ENCODE measurements around the gene B9D1. TPM values are rescaled to one million over a fixed set of nuclear protein-coding genes. Genes with fewer than 3 reads are reported as not detected.

The B9D1 gene
- total RNA-seq, 2 donors from 2014 or later: 37.7 to 42.8 TPM

DNA sequence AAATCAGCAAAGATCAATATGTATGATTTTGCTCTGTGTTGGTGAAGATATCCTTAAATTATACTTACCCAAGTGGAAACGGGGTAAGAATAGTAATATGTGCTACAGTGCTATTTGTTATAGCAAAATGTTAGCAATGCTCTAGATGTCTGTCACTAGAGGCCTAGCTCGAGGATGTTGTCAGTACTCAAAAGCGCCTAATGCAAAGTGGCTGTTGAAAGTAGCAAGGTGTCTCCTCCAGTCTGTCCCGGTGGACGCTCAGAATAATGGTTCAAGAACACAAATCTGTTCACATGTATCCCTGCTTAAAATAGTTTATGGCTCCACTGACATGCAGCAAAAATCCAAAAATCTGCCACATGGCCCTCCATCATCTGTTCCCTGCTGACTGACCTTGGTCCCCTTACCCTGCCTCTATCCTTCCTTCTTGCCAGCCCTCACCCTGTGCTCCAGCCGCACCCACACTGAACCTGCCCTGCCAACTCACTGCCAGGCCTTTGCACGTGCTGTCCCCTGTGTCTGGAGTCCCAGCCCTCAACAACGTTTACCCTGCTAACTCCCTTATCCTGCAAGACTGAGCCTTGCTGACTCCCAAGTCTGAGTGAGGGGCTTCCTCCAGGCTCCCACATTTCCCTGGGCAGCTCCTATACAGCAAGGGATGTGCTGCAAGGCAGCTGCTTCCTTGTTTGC is 38.9 kb upstream of the B9D1 start:
- TF ChIP-seq, protein P1, sequence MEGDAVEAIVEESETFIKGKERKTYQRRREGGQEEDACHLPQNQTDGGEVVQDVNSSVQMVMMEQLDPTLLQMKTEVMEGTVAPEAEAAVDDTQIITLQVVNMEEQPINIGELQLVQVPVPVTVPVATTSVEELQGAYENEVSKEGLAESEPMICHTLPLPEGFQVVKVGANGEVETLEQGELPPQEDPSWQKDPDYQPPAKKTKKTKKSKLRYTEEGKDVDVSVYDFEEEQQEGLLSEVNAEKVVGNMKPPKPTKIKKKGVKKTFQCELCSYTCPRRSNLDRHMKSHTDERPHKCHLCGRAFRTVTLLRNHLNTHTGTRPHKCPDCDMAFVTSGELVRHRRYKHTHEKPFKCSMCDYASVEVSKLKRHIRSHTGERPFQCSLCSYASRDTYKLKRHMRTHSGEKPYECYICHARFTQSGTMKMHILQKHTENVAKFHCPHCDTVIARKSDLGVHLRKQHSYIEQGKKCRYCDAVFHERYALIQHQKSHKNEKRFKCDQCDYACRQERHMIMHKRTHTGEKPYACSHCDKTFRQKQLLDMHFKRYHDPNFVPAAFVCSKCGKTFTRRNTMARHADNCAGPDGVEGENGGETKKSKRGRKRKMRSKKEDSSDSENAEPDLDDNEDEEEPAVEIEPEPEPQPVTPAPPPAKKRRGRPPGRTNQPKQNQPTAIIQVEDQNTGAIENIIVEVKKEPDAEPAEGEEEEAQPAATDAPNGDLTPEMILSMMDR (conservative IDR thresholded peaks at IDR 0.05): no peak
- H3K36me3 ChIP-seq (ENCODE audit: control insufficient read depth, insufficient read depth, low read length): no peaks in the 10 kb centered on the region
- H3K4me1 ChIP-seq (ENCODE audit: control insufficient read depth, insufficient read depth, low read length): peaks cover 8% of the 10 kb centered on the region
- peaks cover 19% of the 10 kb centered on the region for H3K4me1 Mint-ChIP-seq
- no peaks in the 10 kb centered on the region for H3K9me3 ChIP-seq (ENCODE audit: control insufficient read depth, low read length)
- H3K9ac ChIP-seq (ENCODE audit: extremely low read depth, low read length, poor library complexity, severe bottlenecking): no peak overlapping the region
- no peak overlapping the region for H3K4me3 ChIP-seq (ENCODE audit: low read length)
- no peak overlapping the region for H3K27ac Mint-ChIP-seq
- no peaks in the 10 kb centered on the region for H3K27me3 ChIP-seq (ENCODE audit: control insufficient read depth, insufficient read depth, low read length, poor library complexity, severe bottlenecking)
- H3K4me3 Mint-ChIP-seq: no peak overlapping the region
- no peaks in the 10 kb centered on the region for H3K36me3 Mint-ChIP-seq (ENCODE audit: low read depth)
- peaks cover 2% of the 10 kb centered on the region for H3K9me3 Mint-ChIP-seq
- no peak for DNase-seq
- no peak overlapping the region for H3K27ac ChIP-seq (ENCODE audit: low read depth, low read length)
- no peaks in the 10 kb centered on the region for H3K27me3 Mint-ChIP-seq (ENCODE audit: insufficient read depth)
- WGBS, 2 experiments (ENCODE audit: insufficient coverage in 1 of 2, insufficient read length in 1 of 2): 84 to 91% methylated on average over 5 to 8 of the region's 8 CpGs

DNA sequence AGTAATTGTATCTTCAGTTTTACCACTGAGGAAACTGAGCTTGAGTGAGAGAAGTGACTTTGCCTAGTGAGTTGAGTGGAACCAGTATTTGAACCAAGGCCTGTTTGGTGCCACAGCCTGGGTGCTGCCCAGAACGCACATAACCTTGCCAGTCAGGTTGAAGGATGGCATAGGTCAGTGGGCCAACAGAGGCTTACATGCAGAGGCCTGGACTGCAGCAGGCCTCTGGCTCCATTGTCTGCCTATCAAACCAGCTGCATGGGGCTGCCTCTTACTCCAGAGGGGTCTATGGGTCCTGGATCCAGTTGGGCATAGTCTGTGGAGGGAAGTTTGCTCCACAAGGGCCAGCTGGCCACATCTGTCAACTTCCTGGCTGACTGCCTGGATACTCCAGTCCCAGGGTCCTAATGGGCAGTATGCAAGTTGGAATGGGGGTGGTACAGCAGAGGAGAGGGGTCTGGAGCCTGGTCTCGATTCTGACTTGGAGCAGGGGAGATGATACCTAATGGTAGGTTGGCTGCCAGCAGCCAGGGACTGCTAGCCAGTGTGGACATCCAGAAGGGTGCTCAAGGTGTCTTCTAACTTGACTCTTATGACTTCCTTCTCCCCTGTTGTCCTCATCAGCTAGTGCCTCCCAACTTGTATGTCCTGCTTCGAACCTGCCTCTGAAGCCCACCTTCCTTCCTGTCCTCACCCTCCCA is 37.4 kb upstream of the B9D1 start:
- H3K9me3 ChIP-seq (ENCODE audit: control insufficient read depth, low read length): no peaks in the 10 kb centered on the region
- Mint-ChIP-seq H3K27me3 (ENCODE audit: insufficient read depth) (no peaks in the 10 kb centered on the region), H3K4me1 (peaks cover 19% of the 10 kb centered on the region), H3K27ac (no peak overlapping the region), H3K4me3 (no peak overlapping the region), H3K9me3 (peaks cover 3% of the 10 kb centered on the region), H3K36me3 (ENCODE audit: low read depth) (no peaks in the 10 kb centered on the region)
- H3K9ac ChIP-seq (ENCODE audit: extremely low read depth, low read length, poor library complexity, severe bottlenecking): no peak overlapping the region
- peaks cover 8% of the 10 kb centered on the region for H3K4me1 ChIP-seq (ENCODE audit: control insufficient read depth, insufficient read depth, low read length)
- H3K27me3 ChIP-seq (ENCODE audit: control insufficient read depth, insufficient read depth, low read length, poor library complexity, severe bottlenecking): no peaks in the 10 kb centered on the region
- H3K4me3 ChIP-seq (ENCODE audit: low read length): no peak overlapping the region
- no peaks in the 10 kb centered on the region for H3K36me3 ChIP-seq (ENCODE audit: control insufficient read depth, insufficient read depth, low read length)
- WGBS, 2 experiments (ENCODE audit: insufficient coverage in 1 of 2, insufficient read length in 1 of 2): 88 to 96% methylated on average over 3 of the region's 3 CpGs
- DNase-seq: no peak
- TF ChIP-seq, protein P1 (conservative IDR thresholded peaks at IDR 0.05): no peak
- H3K27ac ChIP-seq (ENCODE audit: low read depth, low read length): no peak overlapping the region

DNA sequence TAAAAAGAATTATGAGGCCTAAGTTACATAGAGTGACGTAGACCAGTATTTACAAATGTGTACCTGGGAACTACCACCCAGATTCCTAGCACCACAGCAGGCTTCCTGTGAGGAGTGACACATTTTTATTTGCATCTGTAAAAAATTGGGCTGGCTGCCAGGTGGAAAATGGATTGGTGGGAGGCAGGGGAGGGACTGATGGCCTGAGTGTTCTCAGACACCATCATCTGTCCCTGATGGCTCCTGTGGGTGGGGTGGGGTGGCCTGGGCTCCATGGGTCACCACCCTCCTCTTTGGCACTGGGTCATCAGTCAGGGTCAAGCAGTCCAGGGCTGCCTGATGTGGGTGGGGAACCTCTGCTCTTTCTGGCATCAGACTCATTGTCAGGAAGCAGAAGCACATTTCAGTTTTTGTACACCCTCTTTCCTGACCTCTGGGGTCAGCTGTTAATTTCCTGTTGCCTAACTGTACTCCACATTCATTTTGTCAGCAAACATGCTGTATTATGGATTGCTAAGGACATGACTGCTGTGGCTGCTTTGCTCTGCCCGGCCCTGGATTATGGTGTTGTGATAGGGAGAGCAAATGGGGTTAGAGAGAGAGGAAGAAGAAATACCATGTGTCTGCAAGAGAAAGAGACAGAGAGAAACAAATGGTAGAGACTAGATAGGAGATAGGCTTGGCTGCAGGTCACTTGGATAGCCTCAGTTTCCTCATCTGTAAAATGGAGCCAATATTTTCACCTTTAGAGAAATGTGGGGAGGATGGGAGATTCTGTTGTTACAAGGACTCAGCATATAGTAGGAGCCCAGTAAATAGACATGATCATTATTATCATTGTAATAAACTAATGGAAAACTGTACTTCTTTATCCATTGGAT is 36.0 kb upstream of the B9D1 start:
- no peaks in the 10 kb centered on the region for H3K9me3 ChIP-seq (ENCODE audit: control insufficient read depth, low read length)
- no peaks in the 10 kb centered on the region for H3K36me3 ChIP-seq (ENCODE audit: control insufficient read depth, insufficient read depth, low read length)
- no peaks in the 10 kb centered on the region for H3K27me3 ChIP-seq (ENCODE audit: control insufficient read depth, insufficient read depth, low read length, poor library complexity, severe bottlenecking)
- Mint-ChIP-seq H3K4me3 (no peak overlapping the region), H3K27ac (no peak overlapping the region), H3K36me3 (ENCODE audit: low read depth) (no peaks in the 10 kb centered on the region), H3K4me1 (peaks cover 19% of the 10 kb centered on the region), H3K9me3 (peaks cover 3% of the 10 kb centered on the region), H3K27me3 (ENCODE audit: insufficient read depth) (peaks cover 2% of the 10 kb centered on the region)
- no peak overlapping the region for H3K9ac ChIP-seq (ENCODE audit: extremely low read depth, low read length, poor library complexity, severe bottlenecking)
- H3K27ac ChIP-seq (ENCODE audit: low read depth, low read length): no peak overlapping the region
- DNase-seq: peak; percentile 54
- H3K4me1 ChIP-seq (ENCODE audit: control insufficient read depth, insufficient read depth, low read length): peaks cover 8% of the 10 kb centered on the region
- TF ChIP-seq, protein P1 (conservative IDR thresholded peaks at IDR 0.05): no peak
- H3K4me3 ChIP-seq (ENCODE audit: low read length): no peak overlapping the region
- WGBS, 2 experiments (ENCODE audit: insufficient coverage in 1 of 2, insufficient read length in 1 of 2): 89 to 100% methylated on average over 1 to 2 of the region's 2 CpGs
